ENCODE data around the gene ANKRD28.

DNA sequence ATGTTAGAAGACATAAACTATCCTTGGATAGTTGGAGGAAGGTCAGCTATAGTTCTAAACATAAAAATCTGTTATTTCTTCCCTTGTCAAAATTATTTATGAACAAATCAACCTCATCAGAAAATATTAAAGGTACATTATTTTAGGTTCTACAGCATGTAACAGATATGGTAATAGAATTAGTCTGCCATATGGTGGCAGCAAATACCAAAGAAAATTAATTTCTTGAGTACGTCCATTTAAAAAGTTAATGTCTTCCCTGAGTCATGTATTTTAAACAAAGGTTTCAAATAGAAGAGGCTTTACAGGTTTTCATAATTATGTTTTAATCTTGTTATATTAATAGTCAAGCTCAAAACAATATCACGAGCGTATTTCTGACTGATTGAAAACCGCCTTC is 17.9 kb upstream of the ANKRD28 start:
- TF ChIP-seq CTCF (conservative IDR thresholded peaks at IDR 0.05) (peak; percentile 55), ZFX (IDR thresholded peaks at IDR 0.05) (no peak)

Data from C4-2B (cell line).